ENCODE measurements around the gene AGO3. TPM values are rescaled to one million over a fixed set of nuclear protein-coding genes. Genes with fewer than 3 reads are reported as not detected.

AGO3 gene
- total and polyA plus RNA-seq, 2 of the 13 experiments (the other 11 are each of a cell fraction or from before 2014, with no cell fraction given), result 21.2 to 27.1 TPM

DNA sequence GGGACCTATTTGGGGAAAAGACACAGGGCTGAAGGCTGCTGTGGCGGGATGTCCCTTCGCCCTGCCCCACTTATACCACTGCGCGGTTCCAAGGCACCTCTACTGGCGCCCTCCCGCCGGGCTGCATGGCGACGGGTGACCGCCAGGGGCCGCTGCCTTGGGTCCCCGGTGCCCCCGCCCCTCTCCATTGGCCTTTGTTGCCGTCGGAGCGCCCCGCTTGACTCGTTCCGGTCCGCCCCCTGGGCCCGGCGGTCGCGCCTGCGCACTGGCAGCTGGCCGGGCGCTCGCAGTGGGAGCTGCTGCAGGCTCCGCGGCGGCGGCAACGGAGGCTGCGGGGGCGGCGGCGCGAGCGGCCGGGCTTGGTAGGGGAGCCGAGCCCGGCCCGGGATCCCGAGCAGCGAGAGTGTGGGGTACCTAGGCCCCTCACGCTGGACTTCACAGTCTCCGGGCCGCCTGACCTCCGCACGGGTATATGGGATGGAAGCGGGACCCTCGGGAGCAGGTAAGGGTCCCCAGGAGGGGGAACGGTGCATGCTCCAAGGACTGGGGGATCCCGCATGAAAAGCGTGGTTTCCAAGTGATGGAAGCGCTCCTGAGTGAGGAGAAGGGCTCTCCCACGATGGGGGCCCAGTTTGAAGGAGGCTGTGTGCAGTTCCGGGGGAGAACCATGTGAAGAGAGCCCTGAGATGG, 47.8 kb upstream of the AGO3 start, which contains the start of gene AGO1 (continued):
- TF ChIP-seq PTBP1 (IDR thresholded peaks at IDR 0.05; ENCODE audit: low read depth, low read length, poor library complexity, severe bottlenecking) (no peak), RBM39 (IDR thresholded peaks at IDR 0.05; ENCODE audit: low read depth, low read length, poor library complexity, severe bottlenecking) (no peak), GATAD2A (CRISPR knock-in tag; IDR thresholded peaks at IDR 0.05) (no peak), NONO (IDR thresholded peaks at IDR 0.05) (no peak), NONO (CRISPR knock-in tag; conservative IDR thresholded peaks at IDR 0.05) (no peak), ZNF7 (CRISPR knock-in tag; IDR thresholded peaks at IDR 0.05) (no peak), PHF8 (CRISPR knock-in tag; IDR thresholded peaks at IDR 0.05) (peak; percentile 60; the same call in 1 of the 2 replicates), ZNF672 (CRISPR knock-in tag; IDR thresholded peaks at IDR 0.05) (no peak), ZNF124 (CRISPR knock-in tag; IDR thresholded peaks at IDR 0.05) (0 out of 2 replicates have a peak, but pooled peaks have one; percentile 28), HNRNPLL (IDR thresholded peaks at IDR 0.05; ENCODE audit: low read depth, low read length, poor library complexity, severe bottlenecking) (peak; percentile 57), ZNF781 (CRISPR knock-in tag; IDR thresholded peaks at IDR 0.05; ENCODE audit: borderline replicate concordance, not compliant biosample characterization) (no peak), SRSF9 (IDR thresholded peaks at IDR 0.05; ENCODE audit: borderline replicate concordance, insufficient read depth, low read depth, low read length, poor library complexity, severe bottlenecking) (no peak), EEA1 (CRISPR knock-in tag; IDR thresholded peaks at IDR 0.05; ENCODE audit: borderline replicate concordance) (0 out of 2 replicates have a peak, but pooled peaks have one; percentile 22), BHLHE40 (IDR thresholded peaks at IDR 0.05; ENCODE audit: low read length) (0 out of 2 replicates have a peak, but pooled peaks have one; percentile 19), SRF (IDR thresholded peaks at IDR 0.05; ENCODE audit: low read depth, low read length) (peak; percentile 4; the same call in 1 of the 2 replicates), SATB2 (CRISPR knock-in tag; IDR thresholded peaks at IDR 0.05) (no peak), ZNF33B (CRISPR knock-in tag; IDR thresholded peaks at IDR 0.05) (peak; percentile 34; the same call in 1 of the 2 replicates), SMAD3 (CRISPR knock-in tag; IDR thresholded peaks at IDR 0.05) (no peak), THAP11 (CRISPR knock-in tag; IDR thresholded peaks at IDR 0.05) (peak; percentile 81), ZKSCAN8 (CRISPR knock-in tag; IDR thresholded peaks at IDR 0.05; ENCODE audit: borderline replicate concordance) (no peak), ZNF792 (CRISPR knock-in tag; IDR thresholded peaks at IDR 0.05) (peak; percentile 33; the same call in 1 of the 2 replicates), MEIS1 (CRISPR knock-in tag; IDR thresholded peaks at IDR 0.05; ENCODE audit: borderline replicate concordance) (no peak), ZNF256 (CRISPR knock-in tag; conservative IDR thresholded peaks at IDR 0.05) (no peak), KDM6A (CRISPR knock-in tag; IDR thresholded peaks at IDR 0.05; ENCODE audit: low read depth) (no peak), ZNF121 (CRISPR knock-in tag; IDR thresholded peaks at IDR 0.05) (no peak), MTA3 (CRISPR knock-in tag; IDR thresholded peaks at IDR 0.05) (no peak), POLR2AphosphoS5 (IDR thresholded peaks at IDR 0.05; ENCODE audit: low read depth, low read length) (peak; percentile 60)
- TF ChIP-seq, protein P1, sequence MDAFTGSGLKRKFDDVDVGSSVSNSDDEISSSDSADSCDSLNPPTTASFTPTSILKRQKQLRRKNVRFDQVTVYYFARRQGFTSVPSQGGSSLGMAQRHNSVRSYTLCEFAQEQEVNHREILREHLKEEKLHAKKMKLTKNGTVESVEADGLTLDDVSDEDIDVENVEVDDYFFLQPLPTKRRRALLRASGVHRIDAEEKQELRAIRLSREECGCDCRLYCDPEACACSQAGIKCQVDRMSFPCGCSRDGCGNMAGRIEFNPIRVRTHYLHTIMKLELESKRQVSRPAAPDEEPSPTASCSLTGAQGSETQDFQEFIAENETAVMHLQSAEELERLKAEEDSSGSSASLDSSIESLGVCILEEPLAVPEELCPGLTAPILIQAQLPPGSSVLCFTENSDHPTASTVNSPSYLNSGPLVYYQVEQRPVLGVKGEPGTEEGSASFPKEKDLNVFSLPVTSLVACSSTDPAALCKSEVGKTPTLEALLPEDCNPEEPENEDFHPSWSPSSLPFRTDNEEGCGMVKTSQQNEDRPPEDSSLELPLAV (CRISPR knock-in tag; conservative IDR thresholded peaks at IDR 0.05; ENCODE audit: low read depth), result no peak
- TF ChIP-seq, protein P2, sequence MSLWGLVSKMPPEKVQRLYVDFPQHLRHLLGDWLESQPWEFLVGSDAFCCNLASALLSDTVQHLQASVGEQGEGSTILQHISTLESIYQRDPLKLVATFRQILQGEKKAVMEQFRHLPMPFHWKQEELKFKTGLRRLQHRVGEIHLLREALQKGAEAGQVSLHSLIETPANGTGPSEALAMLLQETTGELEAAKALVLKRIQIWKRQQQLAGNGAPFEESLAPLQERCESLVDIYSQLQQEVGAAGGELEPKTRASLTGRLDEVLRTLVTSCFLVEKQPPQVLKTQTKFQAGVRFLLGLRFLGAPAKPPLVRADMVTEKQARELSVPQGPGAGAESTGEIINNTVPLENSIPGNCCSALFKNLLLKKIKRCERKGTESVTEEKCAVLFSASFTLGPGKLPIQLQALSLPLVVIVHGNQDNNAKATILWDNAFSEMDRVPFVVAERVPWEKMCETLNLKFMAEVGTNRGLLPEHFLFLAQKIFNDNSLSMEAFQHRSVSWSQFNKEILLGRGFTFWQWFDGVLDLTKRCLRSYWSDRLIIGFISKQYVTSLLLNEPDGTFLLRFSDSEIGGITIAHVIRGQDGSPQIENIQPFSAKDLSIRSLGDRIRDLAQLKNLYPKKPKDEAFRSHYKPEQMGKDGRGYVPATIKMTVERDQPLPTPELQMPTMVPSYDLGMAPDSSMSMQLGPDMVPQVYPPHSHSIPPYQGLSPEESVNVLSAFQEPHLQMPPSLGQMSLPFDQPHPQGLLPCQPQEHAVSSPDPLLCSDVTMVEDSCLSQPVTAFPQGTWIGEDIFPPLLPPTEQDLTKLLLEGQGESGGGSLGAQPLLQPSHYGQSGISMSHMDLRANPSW (CRISPR knock-in tag; IDR thresholded peaks at IDR 0.05; ENCODE audit: borderline replicate concordance), result no peak
